Peyer's patch (tissue), 4 donors: ENCODE measurements around the gene PRELP. TPM values are rescaled to one million over a fixed set of nuclear protein-coding genes. Genes with fewer than 3 reads are reported as not detected.
"Not testable (repeated sequence)": the region's sequence is repeated elsewhere in the genome, so short reads cannot be mapped to it uniquely, and the experiment has no call there.

Experiments used
- DNase-seq, 3 donors: peaks; one replicate each; pipeline ENCODE4 v3.0.0-alpha.2; 2017 to 2019
- H3K27ac ChIP-seq, 4 donors: fragments of 200-600 bp; sonication (generic); one replicate each; pipeline ENCODE4 v1.5.1; 2016 to 2019
- H3K27me3 ChIP-seq, 2 donors: fragments of 200-600 bp; sonication (generic); one replicate each; pipeline ENCODE4 v1.5.1; 2019
- H3K36me3 ChIP-seq, 3 donors: fragments of 200-600 bp; sonication (generic); one replicate each; pipeline ENCODE4 v1.5.1; 2016 to 2019
- H3K4me1 ChIP-seq, 4 donors: fragments of 200-600 bp; sonication (generic); one replicate each; pipeline ENCODE4 v1.5.1; 2016 to 2019
- H3K4me3 ChIP-seq, 4 donors: fragments of 200-600 bp; sonication (generic); 1 replicate in 3 of 4; 2 replicates in 1 of 4; pipeline ENCODE4 v1.5.1; 2016 to 2019; ENCODE audit warnings: mild to moderate bottlenecking in 1 of 4
- H3K9me3 ChIP-seq, 4 donors: fragments of 200-600 bp; sonication (generic); one replicate each; pipeline ENCODE4 v1.5.1; 2016 to 2019; ENCODE audit warnings: mild to moderate bottlenecking in 1 of 4
- POLR2A ChIP-seq, 2 donors: fragments of 450-650 bp; IDR thresholded peaks; one replicate each; pipeline ENCODE4 v1.5.1; 2017; ENCODE audit warnings: antibody characterized with exemption in 2 of 2, mild to moderate bottlenecking in 2 of 2, moderate library complexity in 2 of 2
- total RNA-seq, 4 donors: library from RNA; depleted of rRNA; stranded (reverse); fragments of >200 nt; gene quantifications; one replicate each; pipeline ENCODE4 v1.1.0, GENCODE V29; 2016
- TF ChIP-seq, protein P1 (sequence below), 6 experiments: fragments of 450-650 bp in 4 of 6; fragments of 200-600 bp in 2 of 6; sonication (generic) in 1 of 6; IDR thresholded peaks; one replicate each; pipeline ENCODE4 v1.5.1; 2017 to 2019; ENCODE audit warnings: antibody characterized with exemption in 6 of 6, mild to moderate bottlenecking in 3 of 6, moderate library complexity in 1 of 6

PRELP gene
- total RNA-seq, 4 donors from 2014 or later: 4.2 to 38.3 (median 18.0) TPM

DNA sequence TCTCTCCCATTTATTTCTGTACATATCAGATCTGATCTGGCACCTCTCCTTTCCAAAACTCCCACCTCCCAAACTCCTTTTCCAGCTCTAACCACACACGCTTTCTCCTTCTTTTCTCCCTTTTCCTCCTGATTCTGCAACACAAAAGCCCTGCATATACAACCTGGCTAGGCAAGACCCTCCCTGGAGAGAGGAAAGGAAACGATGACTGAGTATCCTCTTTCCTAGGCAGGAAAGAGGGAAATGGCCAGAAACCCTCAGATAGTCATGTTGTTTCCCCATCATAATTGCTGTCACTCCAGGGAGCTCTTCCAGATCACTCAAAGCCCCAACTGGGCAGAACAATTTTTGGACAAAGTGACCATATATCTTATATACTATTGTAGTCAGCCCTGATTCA, 32.3 kb upstream of the PRELP start:
- TF ChIP-seq, protein P1, sequence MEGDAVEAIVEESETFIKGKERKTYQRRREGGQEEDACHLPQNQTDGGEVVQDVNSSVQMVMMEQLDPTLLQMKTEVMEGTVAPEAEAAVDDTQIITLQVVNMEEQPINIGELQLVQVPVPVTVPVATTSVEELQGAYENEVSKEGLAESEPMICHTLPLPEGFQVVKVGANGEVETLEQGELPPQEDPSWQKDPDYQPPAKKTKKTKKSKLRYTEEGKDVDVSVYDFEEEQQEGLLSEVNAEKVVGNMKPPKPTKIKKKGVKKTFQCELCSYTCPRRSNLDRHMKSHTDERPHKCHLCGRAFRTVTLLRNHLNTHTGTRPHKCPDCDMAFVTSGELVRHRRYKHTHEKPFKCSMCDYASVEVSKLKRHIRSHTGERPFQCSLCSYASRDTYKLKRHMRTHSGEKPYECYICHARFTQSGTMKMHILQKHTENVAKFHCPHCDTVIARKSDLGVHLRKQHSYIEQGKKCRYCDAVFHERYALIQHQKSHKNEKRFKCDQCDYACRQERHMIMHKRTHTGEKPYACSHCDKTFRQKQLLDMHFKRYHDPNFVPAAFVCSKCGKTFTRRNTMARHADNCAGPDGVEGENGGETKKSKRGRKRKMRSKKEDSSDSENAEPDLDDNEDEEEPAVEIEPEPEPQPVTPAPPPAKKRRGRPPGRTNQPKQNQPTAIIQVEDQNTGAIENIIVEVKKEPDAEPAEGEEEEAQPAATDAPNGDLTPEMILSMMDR (IDR thresholded peaks at IDR 0.05): no peak
- TF ChIP-seq POLR2A (IDR thresholded peaks at IDR 0.05): no peak
- H3K4me3 ChIP-seq: no peak overlapping the region
- no peaks in the 10 kb centered on the region for H3K36me3 ChIP-seq
- H3K27me3 ChIP-seq: no peaks in the 10 kb centered on the region
- peaks cover 0 to 39% (median 8%) of the 10 kb centered on the region in 4 donors for H3K4me1 ChIP-seq
- no peak overlapping the region for H3K27ac ChIP-seq
- H3K9me3 ChIP-seq: no peaks in the 10 kb centered on the region
- no peak for DNase-seq

DNA sequence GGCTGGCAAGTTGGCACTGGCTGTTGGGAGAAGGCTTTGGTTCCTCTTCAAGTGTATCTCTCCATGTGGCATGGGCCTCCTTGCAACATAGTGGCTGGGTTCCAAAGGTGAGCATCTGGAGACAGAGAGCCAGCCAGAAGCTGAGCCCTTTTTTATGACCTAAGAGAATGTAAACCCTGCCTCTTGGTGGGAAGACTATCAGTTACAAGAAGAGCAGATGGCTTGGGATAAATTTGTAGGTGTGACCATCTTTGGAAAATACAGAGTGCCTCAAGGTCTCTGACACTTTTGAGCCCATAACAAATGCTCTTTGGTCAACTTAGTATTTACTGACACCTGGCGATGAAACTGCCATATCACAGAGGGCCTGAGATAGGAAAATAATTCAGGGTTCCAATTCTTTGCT, 31.4 kb upstream of the PRELP start:
- Histone ChIP-seq H3K4me1 (peaks cover 0 to 30% (median 6%) of the 10 kb centered on the region in 4 donors), H3K36me3 (no peaks in the 10 kb centered on the region), H3K27me3 (no peaks in the 10 kb centered on the region), H3K4me3 (no peak overlapping the region), H3K9me3 (no peaks in the 10 kb centered on the region), H3K27ac (no peak overlapping the region)
- TF ChIP-seq POLR2A (IDR thresholded peaks at IDR 0.05): no peak
- TF ChIP-seq, protein P1 (IDR thresholded peaks at IDR 0.05): peak in 4 of 6 experiments; percentile 17 to 72 (median 63)
- DNase-seq: peak in 1 of 3 donors; percentile 61

DNA sequence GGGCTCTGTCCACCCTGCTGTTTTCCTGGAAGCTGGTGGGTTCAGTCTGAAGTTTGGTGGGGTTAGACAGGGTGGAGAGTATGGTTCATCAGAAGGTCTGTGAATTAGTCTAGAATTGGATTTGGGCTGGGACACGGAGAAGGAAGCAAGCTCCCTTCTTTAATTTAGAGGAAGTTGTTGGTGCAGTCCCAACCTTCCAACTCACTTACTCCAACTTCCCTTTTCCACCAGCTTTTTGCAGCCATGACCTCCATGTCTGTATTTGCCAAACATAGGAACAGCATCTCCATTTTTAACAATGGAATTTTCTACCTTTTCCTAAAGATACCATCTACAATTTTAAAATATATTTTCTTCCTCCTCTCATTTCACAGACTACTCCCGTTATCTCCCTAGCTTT, 28.5 kb upstream of the PRELP start:
- TF ChIP-seq POLR2A (IDR thresholded peaks at IDR 0.05): no peak
- TF ChIP-seq, protein P1 (IDR thresholded peaks at IDR 0.05): no peak
- Histone ChIP-seq H3K4me1 (peaks cover 0 to 5% (median 0%) of the 10 kb centered on the region in 4 donors), H3K9me3 (no peaks in the 10 kb centered on the region), H3K27ac (no peak overlapping the region), H3K4me3 (no peak overlapping the region), H3K36me3 (no peaks in the 10 kb centered on the region), H3K27me3 (no peaks in the 10 kb centered on the region)
- no peak for DNase-seq

DNA sequence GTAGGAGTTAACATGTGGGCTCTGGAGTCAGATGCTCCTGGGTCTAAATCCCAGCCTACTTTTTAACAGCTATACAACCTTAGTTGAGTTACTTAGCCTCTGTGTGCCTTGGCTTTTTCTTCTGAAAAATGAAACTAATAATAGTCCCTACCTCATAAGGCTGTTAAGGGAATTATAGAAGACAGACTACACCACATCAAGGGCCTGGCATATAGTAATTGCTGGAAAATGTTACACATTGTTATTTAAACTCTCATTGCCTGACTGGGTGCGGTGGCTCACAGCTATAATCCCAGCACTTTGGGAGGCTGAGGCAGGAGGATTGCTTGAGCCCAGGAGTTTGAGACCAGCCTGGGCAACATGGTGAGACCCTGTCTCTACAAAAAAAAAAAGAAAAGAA, 28.0 kb upstream of the PRELP start:
- not testable (repeated sequence) for H3K27me3 ChIP-seq, DNase-seq, H3K27ac ChIP-seq, H3K9me3 ChIP-seq, H3K4me1 ChIP-seq, H3K36me3 ChIP-seq, H3K4me3 ChIP-seq

DNA sequence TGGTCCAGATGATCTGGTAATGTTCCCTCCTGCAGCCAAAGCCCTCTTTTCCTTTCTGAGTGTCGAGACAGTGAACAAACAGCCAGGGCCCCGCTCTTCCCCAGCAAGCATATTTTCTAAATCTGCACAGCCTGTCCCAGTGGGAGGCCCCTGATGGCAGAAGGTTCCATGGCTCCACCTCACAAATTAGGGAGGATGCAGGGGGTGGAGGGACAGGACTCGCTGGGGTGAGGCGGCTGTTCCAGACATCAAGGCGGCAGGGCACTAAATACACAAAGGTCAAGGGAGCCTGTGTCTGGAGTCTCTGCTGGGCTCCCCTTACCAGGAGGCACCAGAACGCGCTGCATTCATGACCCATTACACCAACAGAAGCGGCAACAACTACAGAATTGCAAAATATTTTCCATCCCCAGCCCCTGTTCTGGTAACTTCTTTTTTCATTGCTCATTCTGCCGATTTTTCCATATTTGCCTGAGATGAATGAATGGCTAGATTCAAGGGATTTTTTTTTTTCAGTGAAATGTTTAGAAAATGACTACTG, 27.0 kb upstream of the PRELP start:
- Histone ChIP-seq H3K9me3 (no peaks in the 10 kb centered on the region), H3K4me1 (peaks cover 0 to 5% (median 0%) of the 10 kb centered on the region in 4 donors), H3K27ac (peak overlapping the region in 3 of 4 donors; percentile 14 to 42 (median 35)), H3K4me3 (no peak overlapping the region), H3K27me3 (no peaks in the 10 kb centered on the region), H3K36me3 (no peaks in the 10 kb centered on the region)
- TF ChIP-seq, protein P1 (IDR thresholded peaks at IDR 0.05): no peak
- TF ChIP-seq POLR2A (IDR thresholded peaks at IDR 0.05): no peak
- peak in 1 of 3 donors; percentile 56 for DNase-seq

DNA sequence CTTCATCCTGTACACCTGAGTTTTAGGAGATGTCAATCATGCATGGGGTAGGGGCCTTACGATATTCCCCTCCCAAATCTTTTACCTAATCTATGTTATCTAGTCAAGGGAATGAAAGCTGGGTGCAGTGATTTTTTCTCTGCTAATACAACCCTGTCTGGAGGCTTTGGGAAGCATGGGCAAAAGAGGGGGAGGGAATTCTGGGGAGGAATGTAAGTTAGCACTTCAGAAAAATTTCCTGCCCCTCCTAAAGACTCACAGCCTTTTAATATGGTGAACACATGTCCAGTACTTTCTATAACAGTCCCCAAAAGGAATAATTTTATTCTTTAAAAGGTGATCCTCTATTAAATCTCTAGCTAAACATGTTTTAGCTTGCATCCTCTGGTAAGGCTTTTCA, 25.6 kb upstream of the PRELP start:
- Histone ChIP-seq H3K4me3 (no peak overlapping the region), H3K27me3 (no peaks in the 10 kb centered on the region), H3K36me3 (no peaks in the 10 kb centered on the region), H3K9me3 (no peaks in the 10 kb centered on the region), H3K27ac (no peak overlapping the region), H3K4me1 (no peaks in the 10 kb centered on the region)
- no peak for DNase-seq
- TF ChIP-seq, protein P1 (IDR thresholded peaks at IDR 0.05): no peak
- TF ChIP-seq POLR2A (IDR thresholded peaks at IDR 0.05): no peak
